ENCODE results near the gene LSP1. TPM values are rescaled to one million over a fixed set of nuclear protein-coding genes. Genes with fewer than 3 reads are reported as not detected.

Gene LSP1
- total RNA-seq, 2 experiments from 2014 or later, result 232 to 303 TPM

DNA sequence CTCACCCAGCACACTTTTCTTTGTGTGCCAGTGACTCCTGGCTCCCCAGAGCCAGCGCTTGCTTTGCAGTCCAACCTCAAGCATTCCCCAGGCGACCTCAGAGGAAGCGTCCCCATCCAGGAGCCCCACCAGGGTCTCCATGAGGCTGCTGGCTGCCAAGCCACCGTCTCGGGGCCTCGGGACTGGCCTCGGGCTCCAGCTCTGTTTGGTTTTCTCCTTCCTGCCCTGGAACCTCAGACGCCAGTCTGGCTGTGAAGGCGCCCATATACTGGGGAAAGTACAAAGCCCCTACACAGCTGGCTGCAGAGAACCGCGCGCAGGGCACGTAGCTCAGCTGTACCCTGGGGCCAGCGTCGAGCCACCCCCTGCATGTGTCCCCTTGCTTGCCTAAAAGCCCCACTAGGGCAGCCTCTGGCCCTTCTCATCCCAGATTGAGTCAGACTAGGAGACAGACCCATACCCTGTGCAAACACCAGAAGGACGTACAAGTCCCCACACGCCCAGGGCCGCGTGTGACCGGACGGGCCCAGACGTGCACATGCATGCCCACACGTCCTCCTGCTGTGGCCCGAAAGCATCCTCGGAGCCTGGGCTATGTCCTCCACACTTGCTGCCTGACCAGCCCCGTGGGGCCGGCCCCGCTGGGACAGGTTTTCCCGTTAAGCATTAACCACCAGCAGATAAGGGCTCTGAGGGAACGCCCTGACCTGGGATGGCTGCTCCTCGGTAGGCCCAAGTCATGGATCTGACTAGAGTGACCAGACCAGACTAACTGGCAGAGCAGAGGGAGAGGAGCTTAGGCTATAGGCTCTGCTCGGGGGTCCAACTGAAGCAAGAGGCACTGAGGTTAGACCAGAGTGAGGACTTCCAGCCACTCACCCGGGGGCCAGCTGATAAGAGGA is 22.3 kb upstream of the LSP1 start:
- POLR2A ChIA-PET, result interaction anchor here (0.6 kb wide), 1 partner anchor 37 kb away, joined by 3 read pairs; no protein-coding TSS in a partner anchor
- no peaks in the 10 kb centered on the region for H3K9me2 ChIP-seq (ENCODE audit: insufficient read depth, low read length)
- no peak overlapping the region for H3K4me3 ChIP-seq (ENCODE audit: low read depth, low read length, poor library complexity, severe bottlenecking)
- CTCF ChIA-PET (ENCODE audit: unreplicated experiment), result no interaction called here
- intact Hi-C loops (cut with micrococcal nuclease; ENCODE audit: unreplicated experiment), result no loop called here
- H3K79me2 ChIP-seq (ENCODE audit: insufficient read depth, low read depth, low read length), result no peaks in the 10 kb centered on the region
- no TSS peak for BruUV-seq (replicated peaks)
- no peak overlapping the region for H3K27ac ChIP-seq (ENCODE audit: low read depth, low read length, poor library complexity, severe bottlenecking)
- no peak for TF ChIP-seq EZH2phosphoT487 (IDR thresholded peaks at IDR 0.05; ENCODE audit: borderline replicate concordance, low read depth, low read length)
- TF ChIP-seq, protein P1, sequence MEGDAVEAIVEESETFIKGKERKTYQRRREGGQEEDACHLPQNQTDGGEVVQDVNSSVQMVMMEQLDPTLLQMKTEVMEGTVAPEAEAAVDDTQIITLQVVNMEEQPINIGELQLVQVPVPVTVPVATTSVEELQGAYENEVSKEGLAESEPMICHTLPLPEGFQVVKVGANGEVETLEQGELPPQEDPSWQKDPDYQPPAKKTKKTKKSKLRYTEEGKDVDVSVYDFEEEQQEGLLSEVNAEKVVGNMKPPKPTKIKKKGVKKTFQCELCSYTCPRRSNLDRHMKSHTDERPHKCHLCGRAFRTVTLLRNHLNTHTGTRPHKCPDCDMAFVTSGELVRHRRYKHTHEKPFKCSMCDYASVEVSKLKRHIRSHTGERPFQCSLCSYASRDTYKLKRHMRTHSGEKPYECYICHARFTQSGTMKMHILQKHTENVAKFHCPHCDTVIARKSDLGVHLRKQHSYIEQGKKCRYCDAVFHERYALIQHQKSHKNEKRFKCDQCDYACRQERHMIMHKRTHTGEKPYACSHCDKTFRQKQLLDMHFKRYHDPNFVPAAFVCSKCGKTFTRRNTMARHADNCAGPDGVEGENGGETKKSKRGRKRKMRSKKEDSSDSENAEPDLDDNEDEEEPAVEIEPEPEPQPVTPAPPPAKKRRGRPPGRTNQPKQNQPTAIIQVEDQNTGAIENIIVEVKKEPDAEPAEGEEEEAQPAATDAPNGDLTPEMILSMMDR (conservative IDR thresholded peaks at IDR 0.05; ENCODE audit: low read length), result no peak
- no peak for DNase-seq (ENCODE audit: low spot score)
- H3K4me2 ChIP-seq (ENCODE audit: low read length), result no peak overlapping the region
- no peak overlapping the region for H2AFZ ChIP-seq (ENCODE audit: low read length)
- no peaks in the 10 kb centered on the region for H4K20me1 ChIP-seq (ENCODE audit: insufficient read depth, low read length)
- H3K9me3 ChIP-seq (ENCODE audit: low read length), result no peaks in the 10 kb centered on the region
- no peaks in the 10 kb centered on the region for H3K36me3 ChIP-seq (ENCODE audit: insufficient read depth, low read length)
- H3K4me1 ChIP-seq (ENCODE audit: insufficient read depth, low read length, poor library complexity, severe bottlenecking), result no peaks in the 10 kb centered on the region

DNA sequence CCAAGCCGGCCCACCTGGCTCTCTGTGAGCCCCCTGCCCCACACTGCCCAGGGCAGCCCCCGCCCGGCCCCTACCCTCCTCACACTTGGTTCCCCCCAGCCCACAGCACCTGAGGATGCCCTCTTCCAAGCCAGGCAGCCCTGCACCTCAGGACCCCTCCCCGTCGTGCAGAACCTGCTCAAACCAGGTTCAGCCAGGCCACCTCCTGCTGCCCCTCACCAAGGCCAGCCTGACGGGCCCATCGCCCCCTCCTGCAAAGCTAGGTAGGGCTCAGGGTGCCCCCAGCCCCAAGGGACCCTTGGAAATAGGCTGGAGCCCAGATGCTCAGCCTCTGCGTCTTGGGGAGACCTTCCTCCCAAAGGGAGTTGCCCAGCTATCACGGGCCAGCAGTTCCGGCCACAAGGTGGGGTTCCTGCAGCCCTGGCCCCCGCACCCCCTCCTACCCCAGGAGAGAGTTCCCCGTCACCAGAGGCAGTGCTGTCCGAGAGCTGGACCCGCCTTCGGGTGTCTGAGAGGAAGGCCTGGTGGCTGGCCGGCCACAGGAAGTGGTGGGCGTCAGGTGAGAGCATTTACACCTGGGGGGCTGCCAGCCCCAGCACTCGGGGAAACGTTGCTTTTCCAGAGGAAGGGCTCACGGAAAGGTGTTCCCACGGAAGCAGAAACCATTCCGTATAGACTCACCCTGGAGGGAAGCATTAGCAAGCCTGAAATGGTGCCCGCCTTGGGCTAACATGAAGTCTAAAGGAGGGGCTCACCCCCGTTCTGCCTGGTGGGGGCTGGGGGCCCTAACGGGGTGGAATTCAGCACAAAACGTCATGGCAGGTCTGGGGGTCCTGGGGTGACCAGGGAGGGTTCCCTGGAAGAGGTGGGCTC is 21.3 kb upstream of the LSP1 start:
- no peak for DNase-seq (ENCODE audit: low spot score)
- ChIA-PET CTCF (ENCODE audit: unreplicated experiment) (interaction anchor here (1.1 kb wide), 1 partner anchor 153 kb away, joined by 4 read pairs; no protein-coding TSS in a partner anchor), POLR2A (interaction anchor here (0.5 kb wide), 1 partner anchor 134 kb away, joined by 3 read pairs; no protein-coding TSS in a partner anchor)
- Histone ChIP-seq H3K4me3 (ENCODE audit: low read depth, low read length, poor library complexity, severe bottlenecking) (no peak overlapping the region), H3K4me2 (ENCODE audit: low read length) (no peak overlapping the region), H2AFZ (ENCODE audit: low read length) (no peak overlapping the region), H3K9me3 (ENCODE audit: low read length) (no peaks in the 10 kb centered on the region), H4K20me1 (ENCODE audit: insufficient read depth, low read length) (no peaks in the 10 kb centered on the region), H3K79me2 (ENCODE audit: insufficient read depth, low read depth, low read length) (no peaks in the 10 kb centered on the region), H3K36me3 (ENCODE audit: insufficient read depth, low read length) (no peaks in the 10 kb centered on the region), H3K4me1 (ENCODE audit: insufficient read depth, low read length, poor library complexity, severe bottlenecking) (no peaks in the 10 kb centered on the region), H3K27ac (ENCODE audit: low read depth, low read length, poor library complexity, severe bottlenecking) (no peak overlapping the region), H3K9me2 (ENCODE audit: insufficient read depth, low read length) (no peaks in the 10 kb centered on the region)
- intact Hi-C loops (cut with micrococcal nuclease; ENCODE audit: unreplicated experiment), result loop anchor here (1.0 kb wide), 2 partner anchors 137 to 179 kb away; no protein-coding TSS in a partner anchor
- no TSS peak for BruUV-seq (replicated peaks)
- no peak for TF ChIP-seq EZH2phosphoT487 (IDR thresholded peaks at IDR 0.05; ENCODE audit: borderline replicate concordance, low read depth, low read length)
- TF ChIP-seq, protein P1 (conservative IDR thresholded peaks at IDR 0.05; ENCODE audit: low read length), result no peak
